Mesodermal cell (in vitro differentiated cells): ENCODE measurements around the gene GALNS.
"Not testable (repeated sequence)": the region's sequence is repeated elsewhere in the genome, so short reads cannot be mapped to it uniquely, and the experiment has no call there.

Experiments used
- H3K27ac ChIP-seq: 2 replicates; pipeline ENCODE4 v1.7.0; 2013; ENCODE audit warnings: mild to moderate bottlenecking, low read depth, low read length, moderate library complexity; ENCODE audit not compliant: severe bottlenecking
- H3K36me3 ChIP-seq: 2 replicates; pipeline ENCODE4 v1.7.1; 2013; ENCODE audit warnings: mild to moderate bottlenecking, low read length, moderate library complexity; ENCODE audit not compliant: control insufficient read depth, insufficient read depth
- H3K4me1 ChIP-seq: one replicate; pipeline ENCODE4 v1.7.1; 2013; ENCODE audit warnings: mild to moderate bottlenecking, low read length; ENCODE audit not compliant: insufficient read depth, control insufficient read depth, poor library complexity, severe bottlenecking
- H3K4me3 ChIP-seq: 2 replicates; pipeline ENCODE4 v1.7.0; 2013; ENCODE audit warnings: low read length, control low read depth, mild to moderate bottlenecking; ENCODE audit not compliant: insufficient read depth, poor library complexity, severe bottlenecking; ENCODE audit errors: extremely low read depth
- H3K9me3 ChIP-seq: 2 replicates; pipeline ENCODE4 v1.7.1; 2013; ENCODE audit warnings: mild to moderate bottlenecking, low read length, moderate library complexity; ENCODE audit not compliant: control insufficient read depth
- WGBS, 2 experiments: methylation state at CpG; one replicate each; pipeline ENCODE4 v1.1.5; 2013; ENCODE audit warnings: missing lambda C conversion rate in 2 of 2; ENCODE audit not compliant: insufficient coverage in 2 of 2; 5-methylcytosine and 5-hydroxymethylcytosine counted together

Gene GALNS

GRCh38 chr16:88823646-88824045 lies 33.1 kb downstream of the GALNS start:
- H3K36me3 ChIP-seq, H3K4me3 ChIP-seq, H3K4me1 ChIP-seq, H3K27ac ChIP-seq, H3K9me3 ChIP-seq: not testable (repeated sequence)
- 94 to 98% methylated on average over 19 to 24 of the region's 31 CpGs for WGBS, 2 experiments

- no peak overlapping the region for H3K4me3 ChIP-seq
- WGBS, 2 experiments: 93% methylated on average over 18 to 23 of the region's 24 CpGs
- no peaks in the 10 kb centered on the region for H3K9me3 ChIP-seq
- peaks cover 11% of the 10 kb centered on the region for H3K4me1 ChIP-seq
- H3K27ac ChIP-seq: no peak overlapping the region
- no peaks in the 10 kb centered on the region for H3K36me3 ChIP-seq
These were observed 34.3 kb downstream of the GALNS start for GRCh38 chr16:88822281-88823040.

GRCh38 chr16:88821168-88821850 lies 35.4 kb downstream of the GALNS start:
- Histone ChIP-seq H3K9me3 (no peaks in the 10 kb centered on the region), H3K4me3 (no peak overlapping the region), H3K36me3 (no peaks in the 10 kb centered on the region), H3K4me1 (peaks cover 12% of the 10 kb centered on the region), H3K27ac (no peak overlapping the region)
- WGBS, 2 experiments: 92% methylated on average over 18 to 21 of the region's 22 CpGs

- Histone ChIP-seq H3K4me1 (peaks cover 12% of the 10 kb centered on the region), H3K4me3 (no peak overlapping the region), H3K36me3 (no peaks in the 10 kb centered on the region), H3K9me3 (no peaks in the 10 kb centered on the region), H3K27ac (no peak overlapping the region)
- 88 to 90% methylated on average over 18 to 20 of the region's 20 CpGs for WGBS, 2 experiments
These were observed 36.2 kb downstream of the GALNS start for GRCh38 chr16:88820385-88821025.

- H3K9me3 ChIP-seq: no peaks in the 10 kb centered on the region
These were observed 37.6 kb downstream of the GALNS start for GRCh38 chr16:88819126-88819525.

GRCh38 chr16:88818575-88818874 lies 38.2 kb downstream of the GALNS start:
- 92 to 96% methylated on average over 17 to 18 of the region's 18 CpGs for WGBS, 2 experiments

More at GRCh38 chr16:88819126-88819525, 37.6 kb downstream of the GALNS start:
- H3K4me3 ChIP-seq: no peak overlapping the region
- 85 to 94% methylated on average over 7 to 15 of the region's 16 CpGs for WGBS, 2 experiments
- no peak overlapping the region for H3K27ac ChIP-seq
- H3K36me3 ChIP-seq: no peaks in the 10 kb centered on the region
- peaks cover 12% of the 10 kb centered on the region for H3K4me1 ChIP-seq

GRCh38 chr16:88817785-88818574 lies 38.8 kb downstream of the GALNS start:
- Histone ChIP-seq H3K4me3 (no peak overlapping the region), H3K9me3 (no peaks in the 10 kb centered on the region), H3K36me3 (no peaks in the 10 kb centered on the region), H3K4me1 (peaks cover 12% of the 10 kb centered on the region), H3K27ac (no peak overlapping the region)
- 93 to 94% methylated on average over 32 to 40 of the region's 40 CpGs for WGBS, 2 experiments

More at GRCh38 chr16:88818575-88818874, 38.2 kb downstream of the GALNS start:
- Histone ChIP-seq H3K27ac (no peak overlapping the region), H3K9me3 (no peaks in the 10 kb centered on the region), H3K4me1 (peaks cover 12% of the 10 kb centered on the region), H3K4me3 (no peak overlapping the region), H3K36me3 (no peaks in the 10 kb centered on the region)

- WGBS, 2 experiments: 94% methylated on average over 40 to 41 of the region's 41 CpGs
- Histone ChIP-seq H3K27ac (no peak overlapping the region), H3K4me1 (peaks cover 12% of the 10 kb centered on the region), H3K36me3 (no peaks in the 10 kb centered on the region), H3K4me3 (no peak overlapping the region), H3K9me3 (no peaks in the 10 kb centered on the region)
These were observed 39.8 kb downstream of the GALNS start for GRCh38 chr16:88816736-88817535.

GRCh38 chr16:88815901-88816589 lies 40.7 kb downstream of the GALNS start:
- Histone ChIP-seq H3K36me3 (no peaks in the 10 kb centered on the region), H3K4me1 (peaks cover 12% of the 10 kb centered on the region), H3K27ac (no peak overlapping the region), H3K4me3 (no peak overlapping the region), H3K9me3 (no peaks in the 10 kb centered on the region)
- 74 to 84% methylated on average over 13 to 16 of the region's 19 CpGs for whole genome bisulfite sequencing, 2 experiments
